ENCODE results near the gene SMIM28.
A peak's percentile ranks its signal among the peaks of the same experiment; 100 is the strongest.

SMIM28 gene

DNA sequence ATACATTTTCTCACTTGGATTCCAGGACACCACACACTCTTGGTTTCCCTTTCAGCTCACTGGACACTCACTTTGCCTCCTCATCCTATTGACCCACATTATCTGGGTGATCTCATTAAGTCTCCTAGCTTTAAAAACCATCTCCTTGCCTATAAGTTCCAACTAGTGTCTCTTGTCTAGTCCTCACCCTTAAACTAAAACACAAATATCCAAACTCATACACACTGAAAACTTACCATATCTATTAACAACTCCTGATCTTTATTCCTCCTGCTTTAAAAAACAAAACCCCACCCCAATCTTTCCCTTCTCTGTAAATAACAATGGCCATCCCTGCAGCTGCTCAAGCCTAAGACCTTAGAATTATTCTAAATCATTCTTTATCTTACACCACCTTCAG is 3.5 kb upstream of the SMIM28 start:
- DNase-seq (ENCODE audit: low read depth): no peak

DNA sequence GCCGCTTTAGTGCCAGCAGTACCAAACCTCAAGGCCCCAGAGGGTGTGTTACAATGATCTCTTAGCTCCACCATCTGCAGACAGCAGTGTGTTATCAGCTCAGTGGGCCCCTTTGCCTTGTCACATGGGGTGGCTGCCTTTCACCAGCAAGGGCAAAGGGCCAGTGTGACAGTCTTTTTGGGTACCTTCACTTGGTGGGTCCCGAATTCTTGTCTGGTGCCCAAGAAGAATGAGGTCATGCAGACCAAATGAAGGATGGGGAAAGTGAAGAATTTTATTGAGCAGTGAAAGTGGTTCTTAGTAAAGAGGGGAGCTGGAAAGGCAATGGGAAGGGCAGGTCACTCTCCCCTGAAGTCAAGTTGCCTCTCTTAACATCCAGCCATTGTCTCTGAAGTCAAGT is 2.9 kb upstream of the SMIM28 start:
- no peak for DNase-seq (ENCODE audit: low read depth)

DNA sequence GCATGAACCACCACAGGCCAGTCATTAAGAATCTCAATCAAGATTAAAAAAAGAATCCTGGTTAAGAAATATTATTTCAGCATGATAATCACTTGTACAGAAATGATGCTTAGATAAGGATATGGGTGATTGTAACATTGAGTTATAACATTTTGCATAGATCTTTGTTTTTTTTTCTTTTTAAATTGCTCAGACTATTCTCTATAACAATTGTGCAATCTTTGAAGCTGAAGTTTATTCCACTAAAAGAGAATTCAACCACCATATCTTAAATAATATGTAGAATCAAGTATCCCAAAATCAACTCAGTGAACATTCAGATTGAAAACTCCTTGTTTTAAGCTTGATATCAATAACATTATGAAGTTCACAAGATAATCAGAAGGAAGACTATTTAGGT is 663 bp upstream of the SMIM28 start:
- no peak for DNase-seq (ENCODE audit: low read depth)

DNA sequence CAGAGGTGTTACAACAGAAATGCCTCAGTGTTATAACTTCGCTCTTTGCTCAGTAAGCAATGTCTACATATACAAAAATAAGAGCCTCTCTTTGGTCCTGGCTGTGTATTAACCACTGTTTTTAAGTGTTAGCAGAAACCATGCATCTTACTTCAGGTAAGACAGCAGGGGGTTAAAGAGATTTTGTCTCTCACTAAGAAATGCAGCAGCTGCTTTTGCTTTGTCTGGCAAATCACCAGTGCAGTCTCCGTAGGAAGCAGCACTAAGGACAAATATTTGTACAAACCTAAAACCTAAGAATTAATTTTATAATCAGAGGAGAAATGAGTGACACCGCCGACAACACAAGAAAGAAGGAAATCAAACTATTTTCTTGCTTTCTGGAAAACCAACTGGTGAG is 758 bp downstream of the SMIM28 start:
- DNase-seq (ENCODE audit: low read depth): no peak

- no peak for DNase-seq (ENCODE audit: low read depth)
Measured at GRCh38 chr6:138382498-138383265, 5.0 kb downstream of the SMIM28 start.

GRCh38 chr6:138383776-138384175 is 6.1 kb downstream of the SMIM28 start:
- DNase-seq (ENCODE audit: low read depth): no peak

GRCh38 chr6:138386897-138387296 is 9.2 kb downstream of the SMIM28 start:
- DNase-seq (ENCODE audit: low read depth): no peak

GRCh38 chr6:138387577-138388368 is 10.1 kb downstream of the SMIM28 start:
- DNase-seq (ENCODE audit: low read depth): no peak

- no peak for DNase-seq (ENCODE audit: low read depth)
Measured at GRCh38 chr6:138389551-138389950, 11.8 kb downstream of the SMIM28 start.

GRCh38 chr6:138393871-138394783 is 16.4 kb downstream of the SMIM28 start:
- no peak for DNase-seq (ENCODE audit: low read depth)

DNA sequence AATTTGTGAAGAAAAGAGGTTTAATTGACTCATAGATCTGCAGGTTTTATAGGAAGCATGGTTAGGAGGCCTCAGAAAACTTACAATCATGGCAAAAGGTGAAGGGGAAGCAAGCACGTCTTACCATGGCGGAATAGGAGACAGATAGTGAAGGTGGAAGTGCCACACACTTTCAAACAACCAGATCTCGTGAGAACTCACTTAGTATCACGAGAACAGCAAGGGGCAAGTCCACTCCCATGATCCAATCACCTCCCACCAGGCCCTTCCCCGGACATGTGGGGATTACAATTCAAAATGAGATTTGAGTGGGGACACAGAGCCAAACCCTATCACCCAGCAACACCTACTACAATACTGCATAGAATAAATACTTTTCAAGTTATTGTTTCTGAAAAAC is 19.0 kb downstream of the SMIM28 start:
- no peak for DNase-seq (ENCODE audit: low read depth)

GRCh38 chr6:138397128-138398122 is 19.7 kb downstream of the SMIM28 start:
- no peak for DNase-seq (ENCODE audit: low read depth)

DNA sequence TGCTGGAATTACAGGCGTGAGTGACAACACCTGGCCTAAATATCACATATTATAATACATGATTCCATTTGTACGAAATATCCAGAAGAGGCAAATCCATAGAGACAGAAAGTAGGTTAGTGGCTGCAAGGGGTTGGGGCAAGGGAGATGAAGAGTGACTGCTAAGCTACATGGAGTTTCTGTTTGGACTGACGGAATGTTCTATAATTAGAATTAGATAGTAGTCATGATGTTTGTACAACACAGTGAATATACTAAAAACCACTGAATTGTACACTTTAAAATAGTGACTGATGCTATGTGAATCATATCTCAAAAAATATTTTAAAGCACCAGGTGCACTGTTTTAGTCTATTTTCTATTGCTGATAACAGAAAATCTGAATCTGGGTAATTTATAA is 22.6 kb downstream of the SMIM28 start:
- no peak for DNase-seq (ENCODE audit: low read depth)

- no peak for DNase-seq (ENCODE audit: low read depth)
Measured at GRCh38 chr6:138401960-138402837, 24.5 kb downstream of the SMIM28 start.

- DNase-seq (ENCODE audit: low read depth): no peak
Measured at GRCh38 chr6:138402838-138403187, 25.1 kb downstream of the SMIM28 start.

DNA sequence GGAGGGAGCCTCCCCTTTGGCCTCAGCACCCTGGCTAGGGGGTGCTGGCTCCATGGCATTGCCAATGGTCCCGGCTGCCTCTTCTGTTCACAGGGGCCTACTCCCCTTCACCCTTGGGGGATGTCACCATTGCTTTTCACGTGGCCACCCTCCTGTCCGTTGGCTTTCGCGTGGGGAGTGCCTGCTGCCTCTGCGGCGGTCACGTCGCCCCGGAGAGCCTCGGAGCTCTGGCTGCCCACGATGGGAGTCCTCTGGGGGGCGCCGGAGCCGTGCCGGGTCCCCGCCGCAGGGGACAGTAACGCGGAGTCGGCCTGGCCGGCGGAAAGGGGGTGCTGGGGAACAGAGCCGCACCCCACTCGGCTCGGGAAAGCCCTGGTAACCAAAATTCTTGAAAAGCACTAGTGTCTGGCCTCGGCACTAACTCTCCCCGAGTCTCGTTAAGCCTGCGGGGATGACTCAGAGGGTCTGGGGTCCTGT is 25.7 kb downstream of the SMIM28 start:
- DNase-seq (ENCODE audit: low read depth): no peak

GRCh38 chr6:138403801-138404665 is 26.3 kb downstream of the SMIM28 start, which contains the start of gene HEBP2:
Gene HEBP2 (plus strand): TSS chr6:138404223. CDS start chr6:138404496, 273 bp downstream.
- peak; percentile 24 for DNase-seq (ENCODE audit: low read depth)

GRCh38 chr6:138404666-138405337 is 27.1 kb downstream of the SMIM28 start:
- DNase-seq (ENCODE audit: low read depth): no peak

Measured in non-pigmented ciliary epithelial cell (primary cell).